DOHH2 (cell line): ENCODE measurements around the gene TMEM151A.

Source experiments
- CTCF ChIP-seq: fragments of 200-600 bp; sonication (generic); IDR thresholded peaks from one replicate; pipeline ENCODE4 v1.5.1; 2014; ENCODE audit warnings: antibody characterized with exemption, mild to moderate bottlenecking, low read depth, low read length; ENCODE audit not compliant: poor library complexity, severe bottlenecking
- EZH2phosphoT487 ChIP-seq: fragments of 200-600 bp; sonication (generic); IDR thresholded peaks from 2 replicates; pipeline ENCODE4 v1.6.1; 2017; ENCODE audit warnings: borderline replicate concordance, mild to moderate bottlenecking, antibody characterized with exemption, low read length, moderate library complexity, mixed read lengths

- TF ChIP-seq CTCF: no peak
- TF ChIP-seq EZH2phosphoT487: no peak
These were observed 23.8 kb downstream of the TMEM151A start for GRCh38 chr11:66315498-66315885.
